ENCODE measurements around the gene HSPB2. TPM values are rescaled to one million over a fixed set of nuclear protein-coding genes. Genes with fewer than 3 reads are reported as not detected.

HSPB2 gene
- total RNA-seq, 1 experiment from 2014 or later = not detected

DNA sequence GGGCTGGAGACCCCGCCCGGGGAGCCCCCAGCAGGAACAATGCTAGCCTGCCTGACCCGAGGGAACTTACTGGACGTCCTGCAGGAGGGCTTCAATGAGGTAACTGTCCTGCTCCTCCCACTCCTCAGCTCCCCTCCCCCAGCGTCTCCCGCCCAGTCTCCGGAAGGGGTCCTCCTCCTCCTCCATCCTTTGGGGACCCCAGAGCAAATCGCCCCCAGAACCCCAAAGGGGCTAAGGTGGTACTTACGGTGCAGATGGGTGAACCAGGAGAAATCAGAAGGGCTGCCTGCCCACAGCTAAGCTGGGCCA, 24.9 kb downstream of the HSPB2 start:
- peak overlapping the region; percentile 80 for H3K4me2 ChIP-seq (ENCODE audit: low read depth, low read length, poor library complexity, severe bottlenecking)
- H3K4me3 ChIP-seq (ENCODE audit: low read length) = peak overlapping the region; percentile 73
- no peak overlapping the region for H3K27ac ChIP-seq (ENCODE audit: low read length)
- peak overlapping the region; percentile 72 for H3K9ac ChIP-seq (ENCODE audit: low read length)
- H2AFZ ChIP-seq (ENCODE audit: low read length) = peak overlapping the region; percentile 96
- no peaks in the 10 kb centered on the region for H3K9me3 ChIP-seq (ENCODE audit: low read length)
- no peaks in the 10 kb centered on the region for H4K20me1 ChIP-seq (ENCODE audit: insufficient read depth, low read depth, low read length)
- H3K36me3 ChIP-seq (ENCODE audit: insufficient read depth, low read length) = no peaks in the 10 kb centered on the region
- H3K27me3 ChIP-seq (ENCODE audit: low read length) = no peaks in the 10 kb centered on the region
- H3K4me1 ChIP-seq (ENCODE audit: low read length) = peaks cover 35% of the 10 kb centered on the region
- H3K79me2 ChIP-seq (ENCODE audit: low read length) = no peaks in the 10 kb centered on the region
- H3K9me2 ChIP-seq (replicated peaks; ENCODE audit: insufficient read depth, low read length) = no peaks in the 10 kb centered on the region
- DNase-seq = no peak

DNA sequence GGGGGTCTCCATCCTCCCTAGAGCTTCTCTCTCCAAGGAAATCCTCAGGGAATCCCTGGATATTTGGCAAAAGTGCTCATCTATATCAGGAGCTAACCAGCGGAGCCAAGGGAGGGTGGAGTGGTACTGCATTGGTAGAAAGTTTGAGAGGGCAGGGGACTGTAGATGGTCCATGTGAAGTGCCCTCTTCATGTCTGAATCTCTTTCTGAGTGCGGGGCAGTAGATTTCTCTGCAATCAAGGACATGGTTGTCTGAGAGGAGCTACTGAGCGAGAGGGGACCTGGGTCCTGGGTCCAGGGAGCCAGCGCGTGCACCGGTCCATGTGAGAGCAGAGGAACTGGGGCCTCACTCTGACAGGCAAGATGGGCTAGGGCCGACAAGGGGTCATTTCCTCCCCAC, 25.3 kb downstream of the HSPB2 start:
- Histone ChIP-seq H3K9me2 (replicated peaks; ENCODE audit: insufficient read depth, low read length) (no peaks in the 10 kb centered on the region), H3K4me3 (ENCODE audit: low read length) (peak overlapping the region; percentile 73; the same call in 1 of the 2 replicates), H3K4me1 (ENCODE audit: low read length) (peaks cover 35% of the 10 kb centered on the region), H3K79me2 (ENCODE audit: low read length) (no peaks in the 10 kb centered on the region), H2AFZ (ENCODE audit: low read length) (no peak overlapping the region), H4K20me1 (ENCODE audit: insufficient read depth, low read depth, low read length) (no peaks in the 10 kb centered on the region), H3K27ac (ENCODE audit: low read length) (no peak overlapping the region), H3K27me3 (ENCODE audit: low read length) (no peaks in the 10 kb centered on the region), H3K36me3 (ENCODE audit: insufficient read depth, low read length) (no peaks in the 10 kb centered on the region), H3K4me2 (ENCODE audit: low read depth, low read length, poor library complexity, severe bottlenecking) (peak overlapping the region; percentile 80), H3K9me3 (ENCODE audit: low read length) (no peaks in the 10 kb centered on the region), H3K9ac (ENCODE audit: low read length) (peak overlapping the region; percentile 72)
- no peak for DNase-seq

DNA sequence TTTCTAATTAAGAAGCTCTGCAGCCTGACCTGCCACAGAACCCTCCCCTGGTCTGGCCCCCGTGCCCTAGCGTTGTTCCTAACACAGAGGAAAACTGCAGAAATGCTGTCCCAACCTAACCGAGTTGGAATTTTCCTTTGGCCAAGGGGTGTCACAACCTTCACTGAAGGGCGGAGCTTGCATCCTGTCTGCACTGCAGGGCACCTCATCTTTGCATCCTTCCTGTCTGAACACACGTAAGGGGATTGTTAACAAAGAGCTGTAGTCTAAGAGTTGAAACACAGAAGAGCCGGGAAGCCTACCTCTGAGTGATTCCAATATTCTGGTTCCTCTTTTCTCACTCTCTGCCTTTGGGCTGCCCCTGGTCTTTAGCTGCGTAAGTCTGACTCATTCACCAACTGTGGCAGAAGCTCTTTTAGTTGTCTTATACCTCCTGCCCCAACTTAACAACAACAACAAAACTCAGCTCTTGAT, 26.2 kb downstream of the HSPB2 start:
- no peaks in the 10 kb centered on the region for H3K36me3 ChIP-seq (ENCODE audit: insufficient read depth, low read length)
- H3K4me2 ChIP-seq (ENCODE audit: low read depth, low read length, poor library complexity, severe bottlenecking) = peak overlapping the region; percentile 26
- H3K27me3 ChIP-seq (ENCODE audit: low read length) = no peaks in the 10 kb centered on the region
- H2AFZ ChIP-seq (ENCODE audit: low read length) = no peak overlapping the region
- no peak overlapping the region for H3K4me3 ChIP-seq (ENCODE audit: low read length)
- peaks cover 35% of the 10 kb centered on the region for H3K4me1 ChIP-seq (ENCODE audit: low read length)
- no peaks in the 10 kb centered on the region for H3K79me2 ChIP-seq (ENCODE audit: low read length)
- no peaks in the 10 kb centered on the region for H3K9me2 ChIP-seq (replicated peaks; ENCODE audit: insufficient read depth, low read length)
- H3K9me3 ChIP-seq (ENCODE audit: low read length) = no peaks in the 10 kb centered on the region
- H4K20me1 ChIP-seq (ENCODE audit: insufficient read depth, low read depth, low read length) = no peaks in the 10 kb centered on the region
- no peak overlapping the region for H3K27ac ChIP-seq (ENCODE audit: low read length)
- no peak for DNase-seq
- H3K9ac ChIP-seq (ENCODE audit: low read length) = no peak overlapping the region

DNA sequence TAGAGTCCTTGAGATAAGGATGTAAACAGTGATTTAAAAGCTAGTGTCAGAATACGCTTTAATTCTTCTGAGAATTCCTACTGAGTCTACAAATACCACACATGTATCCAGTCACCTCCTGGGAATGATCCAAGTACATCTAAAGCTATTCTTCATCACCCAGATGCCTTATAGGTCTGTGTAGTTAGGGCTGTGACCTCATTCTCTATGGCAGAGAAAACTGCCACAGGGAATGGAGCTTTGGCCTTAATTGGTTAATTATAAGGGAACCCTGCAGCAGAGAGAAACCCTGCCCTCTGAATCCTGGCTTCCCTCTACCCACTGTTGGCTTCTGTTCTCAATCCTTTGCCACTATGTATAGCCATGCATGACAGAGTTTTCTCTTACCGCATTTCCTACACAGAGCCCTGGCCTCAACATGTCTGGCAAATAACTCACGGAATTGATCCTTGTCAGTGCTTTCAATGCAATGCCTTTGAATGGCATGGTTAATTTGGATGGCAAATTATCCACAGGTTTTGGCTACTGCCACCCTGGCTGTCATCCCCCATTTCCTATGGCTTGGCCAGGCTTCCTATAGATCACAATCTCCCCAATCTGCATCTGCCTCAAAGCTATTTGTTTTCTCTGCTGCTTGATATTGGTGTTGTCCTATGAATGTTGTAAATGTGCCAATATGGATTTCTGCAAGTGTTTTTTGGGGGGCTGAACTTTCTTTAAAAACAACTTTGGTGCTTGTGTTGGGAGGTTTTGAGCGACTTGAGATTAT, 27.5 kb downstream of the HSPB2 start:
- Histone ChIP-seq H3K79me2 (ENCODE audit: low read length) (no peaks in the 10 kb centered on the region), H3K36me3 (ENCODE audit: insufficient read depth, low read length) (no peaks in the 10 kb centered on the region), H3K27ac (ENCODE audit: low read length) (no peak overlapping the region), H2AFZ (ENCODE audit: low read length) (no peak overlapping the region), H3K4me1 (ENCODE audit: low read length) (peaks cover 30% of the 10 kb centered on the region), H3K9ac (ENCODE audit: low read length) (no peak overlapping the region), H3K4me3 (ENCODE audit: low read length) (no peak overlapping the region), H4K20me1 (ENCODE audit: insufficient read depth, low read depth, low read length) (no peaks in the 10 kb centered on the region), H3K27me3 (ENCODE audit: low read length) (no peaks in the 10 kb centered on the region), H3K9me3 (ENCODE audit: low read length) (no peaks in the 10 kb centered on the region), H3K4me2 (ENCODE audit: low read depth, low read length, poor library complexity, severe bottlenecking) (no peak overlapping the region), H3K9me2 (replicated peaks; ENCODE audit: insufficient read depth, low read length) (no peaks in the 10 kb centered on the region)
- DNase-seq = no peak

DNA sequence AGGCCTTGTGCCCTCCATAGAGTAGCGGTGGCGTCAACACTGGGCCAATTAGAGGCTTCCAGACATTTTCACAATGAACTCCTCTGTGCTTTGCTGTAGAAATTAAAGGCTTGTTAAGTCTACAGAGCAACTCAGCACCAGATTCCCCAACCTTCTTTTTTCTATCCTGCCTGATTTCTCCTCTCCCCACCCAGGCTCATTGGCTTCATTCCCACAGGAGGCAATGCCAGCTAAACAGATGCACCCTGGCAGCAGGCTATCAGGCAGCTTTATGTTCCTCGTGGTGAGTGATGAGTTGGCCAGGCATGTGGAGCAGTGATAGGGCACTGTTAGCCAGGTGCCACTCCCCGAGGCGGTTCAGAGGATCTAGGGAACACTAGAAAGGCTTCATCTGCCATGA, 29.4 kb downstream of the HSPB2 start:
- no peak overlapping the region for H3K27ac ChIP-seq (ENCODE audit: low read length)
- no peaks in the 10 kb centered on the region for H4K20me1 ChIP-seq (ENCODE audit: insufficient read depth, low read depth, low read length)
- no peak overlapping the region for H3K4me3 ChIP-seq (ENCODE audit: low read length)
- no peak overlapping the region for H3K4me2 ChIP-seq (ENCODE audit: low read depth, low read length, poor library complexity, severe bottlenecking)
- H3K79me2 ChIP-seq (ENCODE audit: low read length) = no peaks in the 10 kb centered on the region
- H3K36me3 ChIP-seq (ENCODE audit: insufficient read depth, low read length) = no peaks in the 10 kb centered on the region
- no peaks in the 10 kb centered on the region for H3K9me3 ChIP-seq (ENCODE audit: low read length)
- no peak overlapping the region for H3K9ac ChIP-seq (ENCODE audit: low read length)
- no peak for DNase-seq
- H3K27me3 ChIP-seq (ENCODE audit: low read length) = no peaks in the 10 kb centered on the region
- no peaks in the 10 kb centered on the region for H3K9me2 ChIP-seq (replicated peaks; ENCODE audit: insufficient read depth, low read length)
- H3K4me1 ChIP-seq (ENCODE audit: low read length) = peaks cover 19% of the 10 kb centered on the region
- no peak overlapping the region for H2AFZ ChIP-seq (ENCODE audit: low read length)

DNA sequence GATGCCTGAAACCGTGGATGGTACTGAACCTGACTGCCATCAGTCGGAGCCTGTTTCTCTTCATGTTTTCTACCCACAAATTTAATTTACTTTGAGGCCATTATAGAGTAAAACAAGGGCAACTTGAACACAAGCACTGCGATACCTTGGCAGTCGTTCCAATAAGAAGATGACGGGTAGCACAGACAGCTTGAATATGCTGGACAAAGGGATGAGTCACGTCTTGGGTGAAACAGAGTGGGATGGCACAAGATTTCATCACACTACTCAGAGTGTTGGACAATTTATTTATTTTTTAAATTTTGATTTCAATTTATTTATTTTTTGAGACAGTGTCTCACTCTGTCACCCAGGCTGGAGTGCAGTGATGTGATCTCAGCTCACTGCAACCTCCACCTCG, 30.3 kb downstream of the HSPB2 start:
- Histone ChIP-seq H4K20me1 (ENCODE audit: insufficient read depth, low read depth, low read length) (no peaks in the 10 kb centered on the region), H3K4me3 (ENCODE audit: low read length) (no peak overlapping the region), H3K9me3 (ENCODE audit: low read length) (no peaks in the 10 kb centered on the region), H3K79me2 (ENCODE audit: low read length) (no peaks in the 10 kb centered on the region), H3K9ac (ENCODE audit: low read length) (no peak overlapping the region), H3K9me2 (replicated peaks; ENCODE audit: insufficient read depth, low read length) (no peaks in the 10 kb centered on the region), H3K27ac (ENCODE audit: low read length) (no peak overlapping the region), H3K4me2 (ENCODE audit: low read depth, low read length, poor library complexity, severe bottlenecking) (no peak overlapping the region), H3K36me3 (ENCODE audit: insufficient read depth, low read length) (no peaks in the 10 kb centered on the region), H3K4me1 (ENCODE audit: low read length) (peaks cover 14% of the 10 kb centered on the region), H3K27me3 (ENCODE audit: low read length) (no peaks in the 10 kb centered on the region), H2AFZ (ENCODE audit: low read length) (no peak overlapping the region)
- DNase-seq = no peak

DNA sequence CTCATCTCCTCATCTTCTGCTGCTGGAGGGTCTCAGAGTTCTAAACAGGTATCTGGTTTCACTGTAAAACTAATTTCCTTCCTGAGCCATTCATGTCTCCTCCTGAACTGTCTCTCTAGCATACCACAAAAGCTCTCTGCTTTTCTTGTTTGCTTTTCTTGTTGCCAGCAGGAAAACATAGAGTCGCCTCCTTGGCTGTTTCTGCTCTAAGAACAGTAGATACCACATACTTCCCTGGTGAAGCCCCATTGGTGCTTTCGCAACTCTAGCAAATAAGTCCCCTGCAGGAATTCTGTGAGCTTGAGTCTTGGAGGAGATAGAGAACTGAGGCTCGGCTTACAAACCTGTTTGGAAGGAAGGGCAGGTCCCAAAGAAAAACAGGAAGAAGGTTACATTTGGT, 31.6 kb downstream of the HSPB2 start:
- no peaks in the 10 kb centered on the region for H3K9me2 ChIP-seq (replicated peaks; ENCODE audit: insufficient read depth, low read length)
- H3K79me2 ChIP-seq (ENCODE audit: low read length) = no peaks in the 10 kb centered on the region
- H3K27ac ChIP-seq (ENCODE audit: low read length) = no peak overlapping the region
- H3K4me2 ChIP-seq (ENCODE audit: low read depth, low read length, poor library complexity, severe bottlenecking) = no peak overlapping the region
- H3K4me3 ChIP-seq (ENCODE audit: low read length) = no peak overlapping the region
- H3K36me3 ChIP-seq (ENCODE audit: insufficient read depth, low read length) = no peaks in the 10 kb centered on the region
- H3K4me1 ChIP-seq (ENCODE audit: low read length) = peaks cover 7% of the 10 kb centered on the region
- no peak overlapping the region for H3K9ac ChIP-seq (ENCODE audit: low read length)
- no peak for DNase-seq
- no peaks in the 10 kb centered on the region for H3K27me3 ChIP-seq (ENCODE audit: low read length)
- H4K20me1 ChIP-seq (ENCODE audit: insufficient read depth, low read depth, low read length) = no peaks in the 10 kb centered on the region
- no peaks in the 10 kb centered on the region for H3K9me3 ChIP-seq (ENCODE audit: low read length)
- H2AFZ ChIP-seq (ENCODE audit: low read length) = no peak overlapping the region

DNA sequence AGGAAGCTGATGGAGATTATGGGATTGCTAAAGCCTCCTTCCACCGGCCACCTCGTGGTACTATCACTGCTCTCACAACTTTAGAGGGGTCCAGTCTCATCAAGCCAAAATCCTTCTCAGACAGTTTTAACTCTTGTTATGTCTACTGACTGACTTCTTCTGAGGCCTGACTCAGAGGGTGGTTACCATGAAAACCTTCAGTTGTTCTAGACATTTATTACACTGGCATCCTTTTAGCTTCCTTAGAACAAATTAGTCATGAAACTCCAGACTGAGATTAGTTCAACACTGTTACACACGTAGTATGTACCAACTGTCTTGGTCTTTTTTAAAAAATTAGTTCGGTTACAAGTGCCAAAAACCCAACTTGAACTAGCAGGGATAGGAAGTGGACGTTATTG, 32.1 kb downstream of the HSPB2 start:
- Histone ChIP-seq H3K9ac (ENCODE audit: low read length) (no peak overlapping the region), H3K27ac (ENCODE audit: low read length) (no peak overlapping the region), H2AFZ (ENCODE audit: low read length) (no peak overlapping the region), H3K4me3 (ENCODE audit: low read length) (no peak overlapping the region), H3K4me1 (ENCODE audit: low read length) (peaks cover 7% of the 10 kb centered on the region), H3K4me2 (ENCODE audit: low read depth, low read length, poor library complexity, severe bottlenecking) (no peak overlapping the region), H3K9me2 (replicated peaks; ENCODE audit: insufficient read depth, low read length) (no peaks in the 10 kb centered on the region), H3K79me2 (ENCODE audit: low read length) (no peaks in the 10 kb centered on the region), H4K20me1 (ENCODE audit: insufficient read depth, low read depth, low read length) (no peaks in the 10 kb centered on the region), H3K27me3 (ENCODE audit: low read length) (no peaks in the 10 kb centered on the region), H3K9me3 (ENCODE audit: low read length) (no peaks in the 10 kb centered on the region), H3K36me3 (ENCODE audit: insufficient read depth, low read length) (no peaks in the 10 kb centered on the region)
- DNase-seq = no peak

Measured in Karpas-422 (cell line).